Suprapubic skin (tissue), 4 donors: ENCODE data around the gene NFATC3. TPM values are rescaled to one million over a fixed set of nuclear protein-coding genes. Genes with fewer than 3 reads are reported as not detected.

Experiments used
- DNase-seq, 2 donors: peaks; one replicate each; pipeline ENCODE4 v3.0.0-alpha.2; 2019; ENCODE audit warnings: low spot score in 2 of 2
- H3K27ac ChIP-seq: fragments of 200-600 bp; sonication (generic); one replicate; pipeline ENCODE4 v1.5.1; 2019
- H3K27me3 ChIP-seq: fragments of 200-600 bp; sonication (generic); one replicate; pipeline ENCODE4 v1.5.1; 2019
- H3K36me3 ChIP-seq: fragments of 200-600 bp; sonication (generic); one replicate; pipeline ENCODE4 v1.5.1; 2019
- H3K4me1 ChIP-seq: fragments of 200-600 bp; sonication (generic); one replicate; pipeline ENCODE4 v1.5.1; 2019
- H3K4me3 ChIP-seq: fragments of 200-600 bp; sonication (generic); one replicate; pipeline ENCODE4 v1.5.1; 2019; ENCODE audit warnings: mild to moderate bottlenecking
- H3K9me3 ChIP-seq: fragments of 200-600 bp; sonication (generic); one replicate; pipeline ENCODE4 v1.5.1; 2019
- CTCF ChIP-seq, 2 donors: fragments of 200-600 bp in 1 of 2; fragments of 450-650 bp in 1 of 2; sonication (generic) in 1 of 2; IDR thresholded peaks; one replicate each; pipeline ENCODE4 v1.5.1; 2016 to 2019; ENCODE audit warnings: antibody characterized with exemption in 2 of 2, mild to moderate bottlenecking in 1 of 2, moderate library complexity in 1 of 2
- EP300 ChIP-seq: sonication (generic); formaldehyde crosslinking; IDR thresholded peaks from one replicate; pipeline ENCODE4 v1.6.1; 2017; ENCODE audit warnings: antibody characterized with exemption
- POLR2A ChIP-seq, 2 donors: fragments of 450-650 bp; IDR thresholded peaks; one replicate each; pipeline ENCODE4 v1.6.1; 2017; ENCODE audit warnings: antibody characterized with exemption in 2 of 2, mild to moderate bottlenecking in 2 of 2, moderate library complexity in 2 of 2
- POLR2AphosphoS5 ChIP-seq, 3 donors: sonication (generic); formaldehyde crosslinking; IDR thresholded peaks; one replicate each; pipeline ENCODE4 v1.6.1; 2017; ENCODE audit warnings: antibody characterized with exemption in 3 of 3
- WGBS: methylation state at CpG from one replicate; pipeline ENCODE4 v1.1.5; 2018; 5-methylcytosine and 5-hydroxymethylcytosine counted together
- total RNA-seq, 4 donors: library from RNA; depleted of rRNA; stranded (reverse); fragments of >200 nt; gene quantifications; one replicate each; pipeline ENCODE4 v1.1.0, GENCODE V29; 2016

NFATC3 gene
- total RNA-seq, 4 donors from 2014 or later: 32.7 to 58.1 (median 36.9) TPM

DNA sequence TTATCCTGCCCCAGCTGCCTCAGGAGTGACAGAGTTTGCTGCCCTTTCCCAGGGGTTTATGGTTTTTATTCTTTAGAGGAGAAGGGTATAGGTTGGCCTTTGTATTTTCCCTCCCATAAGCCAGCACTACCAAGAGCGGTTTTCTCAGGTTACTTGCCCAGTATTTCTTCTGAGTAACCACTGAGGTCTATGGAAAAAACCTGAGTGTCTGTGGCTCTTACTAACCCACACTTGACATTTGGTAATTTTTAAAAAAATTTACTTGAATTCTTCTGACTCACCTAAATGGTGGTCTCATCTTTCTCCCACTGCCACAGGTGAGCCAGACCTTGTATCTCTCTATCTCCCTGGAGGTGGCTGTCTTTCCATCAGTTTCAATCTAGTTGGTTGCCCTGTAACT lies 185.2 kb downstream of the NFATC3 start:
- peaks cover 57% of the 10 kb centered on the region for H3K4me1 ChIP-seq
- no peak overlapping the region for H3K4me3 ChIP-seq
- TF ChIP-seq POLR2A (IDR thresholded peaks at IDR 0.05): no peak
- no peak for TF ChIP-seq EP300
- TF ChIP-seq CTCF (IDR thresholded peaks at IDR 0.05): no peak
- TF ChIP-seq POLR2AphosphoS5 (IDR thresholded peaks at IDR 0.05): no peak
- no peaks in the 10 kb centered on the region for H3K27me3 ChIP-seq
- no peak for DNase-seq
- no peak overlapping the region for H3K27ac ChIP-seq
- peaks cover 10% of the 10 kb centered on the region for H3K36me3 ChIP-seq
- 0% methylated on average over 1 of the region's 1 CpG for WGBS
- no peaks in the 10 kb centered on the region for H3K9me3 ChIP-seq

- no peak for DNase-seq
- H3K27ac ChIP-seq: peak overlapping the region; percentile 37
Observed at GRCh38 chr16:68272507-68273209, 187.5 kb downstream of the NFATC3 start.

GRCh38 chr16:68273459-68273858 lies 188.3 kb downstream of the NFATC3 start:
- no peak overlapping the region for H3K27ac ChIP-seq
- no peaks in the 10 kb centered on the region for H3K9me3 ChIP-seq
- no peaks in the 10 kb centered on the region for H3K27me3 ChIP-seq
- peaks cover 10% of the 10 kb centered on the region for H3K36me3 ChIP-seq
- no peak for DNase-seq
- no peak overlapping the region for H3K4me3 ChIP-seq
- H3K4me1 ChIP-seq: peaks cover 58% of the 10 kb centered on the region
- TF ChIP-seq CTCF (IDR thresholded peaks at IDR 0.05): no peak
- no peak for TF ChIP-seq POLR2AphosphoS5 (IDR thresholded peaks at IDR 0.05)
- TF ChIP-seq POLR2A (IDR thresholded peaks at IDR 0.05): no peak
- no peak for TF ChIP-seq EP300
- WGBS: 70% methylated on average over 5 of the region's 5 CpGs

More at GRCh38 chr16:68272507-68273209, 187.5 kb downstream of the NFATC3 start:
- no peaks in the 10 kb centered on the region for H3K27me3 ChIP-seq
- WGBS: 78% methylated on average over 4 of the region's 4 CpGs
- H3K9me3 ChIP-seq: no peaks in the 10 kb centered on the region
- no peak overlapping the region for H3K4me3 ChIP-seq
- H3K36me3 ChIP-seq: peaks cover 10% of the 10 kb centered on the region
- H3K4me1 ChIP-seq: peaks cover 60% of the 10 kb centered on the region
- TF ChIP-seq POLR2AphosphoS5 (IDR thresholded peaks at IDR 0.05) (no peak), CTCF (IDR thresholded peaks at IDR 0.05) (no peak)

DNA sequence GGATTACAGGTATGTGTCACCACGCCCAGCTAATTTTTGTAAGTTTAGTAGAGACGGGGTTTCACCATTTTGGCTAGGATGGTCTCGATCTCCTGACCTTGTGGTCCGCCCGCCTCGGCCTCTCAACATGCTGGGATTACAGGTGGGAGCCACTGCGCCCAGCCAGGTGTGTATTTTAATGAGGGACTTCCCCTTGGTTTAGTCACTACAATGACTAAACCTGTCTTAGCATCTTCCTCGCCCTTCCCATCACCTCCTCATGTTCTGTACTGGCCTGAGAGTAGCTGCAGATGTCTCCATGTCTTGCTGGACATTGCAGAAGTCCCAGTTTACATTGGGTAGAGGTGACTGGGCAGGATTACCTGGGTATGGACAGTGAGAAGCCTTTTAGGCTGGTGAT lies 188.7 kb downstream of the NFATC3 start:
- no peak overlapping the region for H3K27ac ChIP-seq
- WGBS: 68% methylated on average over 8 of the region's 8 CpGs
- H3K36me3 ChIP-seq: peaks cover 10% of the 10 kb centered on the region
- peaks cover 58% of the 10 kb centered on the region for H3K4me1 ChIP-seq
- no peaks in the 10 kb centered on the region for H3K9me3 ChIP-seq
- TF ChIP-seq CTCF (IDR thresholded peaks at IDR 0.05): no peak
- TF ChIP-seq POLR2AphosphoS5 (IDR thresholded peaks at IDR 0.05): no peak
- no peak for TF ChIP-seq POLR2A (IDR thresholded peaks at IDR 0.05)
- TF ChIP-seq EP300: no peak
- no peak for DNase-seq
- H3K27me3 ChIP-seq: no peaks in the 10 kb centered on the region
- no peak overlapping the region for H3K4me3 ChIP-seq

GRCh38 chr16:68274441-68274840 lies 189.3 kb downstream of the NFATC3 start:
- peaks cover 10% of the 10 kb centered on the region for H3K36me3 ChIP-seq
- no peak for DNase-seq
- no peak for TF ChIP-seq CTCF (IDR thresholded peaks at IDR 0.05)
- H3K4me1 ChIP-seq: peaks cover 58% of the 10 kb centered on the region
- no peak overlapping the region for H3K27ac ChIP-seq
- no peaks in the 10 kb centered on the region for H3K9me3 ChIP-seq
- 100% methylated on average over 1 of the region's 4 CpGs for WGBS
- H3K27me3 ChIP-seq: no peaks in the 10 kb centered on the region
- no peak overlapping the region for H3K4me3 ChIP-seq
